ENCODE results near the gene GSDME.
"Not testable (repeated sequence)": the region's sequence is repeated elsewhere in the genome, so short reads cannot be mapped to it uniquely, and the experiment has no call there.

DNA sequence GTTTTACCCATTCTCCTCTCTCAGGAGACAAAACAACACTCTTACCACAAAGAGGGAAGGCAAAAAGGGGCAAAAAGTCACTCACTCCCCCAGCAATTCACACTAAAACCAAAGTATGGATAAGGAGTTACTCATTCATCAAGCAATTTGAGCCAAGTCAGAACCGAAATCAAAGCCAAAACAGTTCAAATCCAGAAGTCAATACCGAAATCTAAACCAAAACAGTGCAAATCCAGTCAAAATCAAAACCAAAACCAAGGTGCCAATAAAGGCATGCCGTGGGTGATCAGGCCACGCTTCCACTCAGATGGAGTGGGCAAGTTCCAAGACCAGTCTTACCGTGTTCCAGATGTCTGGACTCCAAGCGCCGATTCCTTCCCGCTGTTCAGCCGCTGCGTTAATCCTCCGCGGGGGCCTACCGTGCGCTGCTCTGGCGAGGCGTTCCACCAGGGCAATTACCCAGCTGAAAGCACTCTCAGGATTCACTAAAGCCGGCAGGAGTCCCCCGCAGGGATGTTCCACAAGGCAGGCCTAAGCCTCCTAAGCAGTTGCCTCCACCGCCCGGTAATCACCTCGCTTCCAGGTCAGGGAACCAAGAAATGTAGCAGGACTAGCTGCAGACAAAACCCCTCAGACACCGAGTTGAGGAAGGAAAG lies 37.6 kb upstream of the GSDME start:
- TF ChIP-seq POLR2AphosphoS5 (IDR thresholded peaks at IDR 0.05; ENCODE audit: low read depth); REST (IDR thresholded peaks at IDR 0.05; ENCODE audit: insufficient replicate concordance, low read depth); GABPA (IDR thresholded peaks at IDR 0.05; ENCODE audit: low read depth): not testable (repeated sequence)
- TF ChIP-seq, protein P1, sequence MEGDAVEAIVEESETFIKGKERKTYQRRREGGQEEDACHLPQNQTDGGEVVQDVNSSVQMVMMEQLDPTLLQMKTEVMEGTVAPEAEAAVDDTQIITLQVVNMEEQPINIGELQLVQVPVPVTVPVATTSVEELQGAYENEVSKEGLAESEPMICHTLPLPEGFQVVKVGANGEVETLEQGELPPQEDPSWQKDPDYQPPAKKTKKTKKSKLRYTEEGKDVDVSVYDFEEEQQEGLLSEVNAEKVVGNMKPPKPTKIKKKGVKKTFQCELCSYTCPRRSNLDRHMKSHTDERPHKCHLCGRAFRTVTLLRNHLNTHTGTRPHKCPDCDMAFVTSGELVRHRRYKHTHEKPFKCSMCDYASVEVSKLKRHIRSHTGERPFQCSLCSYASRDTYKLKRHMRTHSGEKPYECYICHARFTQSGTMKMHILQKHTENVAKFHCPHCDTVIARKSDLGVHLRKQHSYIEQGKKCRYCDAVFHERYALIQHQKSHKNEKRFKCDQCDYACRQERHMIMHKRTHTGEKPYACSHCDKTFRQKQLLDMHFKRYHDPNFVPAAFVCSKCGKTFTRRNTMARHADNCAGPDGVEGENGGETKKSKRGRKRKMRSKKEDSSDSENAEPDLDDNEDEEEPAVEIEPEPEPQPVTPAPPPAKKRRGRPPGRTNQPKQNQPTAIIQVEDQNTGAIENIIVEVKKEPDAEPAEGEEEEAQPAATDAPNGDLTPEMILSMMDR (IDR thresholded peaks at IDR 0.05; ENCODE audit: insufficient read depth, low read length): not testable (repeated sequence)

Measured in HL-60 (cell line).